CD4-positive, alpha-beta T cell (primary cell): ENCODE results near the gene CDYL2. TPM values are rescaled to one million over a fixed set of nuclear protein-coding genes. Genes with fewer than 3 reads are reported as not detected.

ENCODE experiments used
- ATAC-seq: fragments of 200-7000 bp; cut with Tn5 transposase; one replicate; pipeline ENCODE4 v1.10.0; 2022; ENCODE audit warnings: mild to moderate bottlenecking; ENCODE audit not compliant: poor library complexity
- CTCF ChIA-PET: fragments of 350-600 bp; sonication (Branson Sonifier 250); formaldehyde crosslinking; loops from one replicate; lab custom pipeline; 2021; ENCODE audit warnings: antibody characterized with exemption, inconsistent platforms; lab: Charles Lee
- POLR2A ChIA-PET: fragments of 350-600 bp; sonication (Branson Sonifier 250); formaldehyde crosslinking; loops from one replicate; lab custom pipeline; 2021; ENCODE audit warnings: antibody characterized with exemption, inconsistent platforms; lab: Charles Lee
- DNase-seq, 14 experiments: peaks; one replicate each; pipeline ENCODE4 v3.0.0-alpha.2; 2013 to 2020; ENCODE audit warnings: mixed read lengths in 2 of 14
- H3K27ac ChIP-seq, 2 donors: one replicate each; pipeline versions ENCODE4 v1.5.1 to v1.7.0; 2013; ENCODE audit warnings: low read length in 2 of 2, low read depth in 1 of 2, mild to moderate bottlenecking in 1 of 2
- H3K27me3 ChIP-seq, 2 experiments: 1 replicate in 1 of 2; 2 replicates in 1 of 2; pipeline versions ENCODE4 v1.6.1 to v1.7.0; 2013; ENCODE audit warnings: low read length in 2 of 2, control low read depth in 1 of 2, mild to moderate bottlenecking in 1 of 2, moderate library complexity in 1 of 2; ENCODE audit not compliant: insufficient read depth in 2 of 2, control insufficient read depth in 1 of 2
- H3K36me3 ChIP-seq: one replicate; pipeline ENCODE4 v1.6.1; 2013; ENCODE audit warnings: low read length, control low read depth; ENCODE audit not compliant: insufficient read depth
- H3K4me1 ChIP-seq: one replicate; pipeline ENCODE4 v1.6.1; 2013; ENCODE audit warnings: low read length, control low read depth; ENCODE audit not compliant: insufficient read depth
- H3K4me3 ChIP-seq: one replicate; pipeline ENCODE4 v1.5.1; 2013; ENCODE audit warnings: mild to moderate bottlenecking, low read length, moderate library complexity
- H3K9me3 ChIP-seq, 2 experiments: 1 replicate in 1 of 2; 2 replicates in 1 of 2; pipeline versions ENCODE4 v1.6.1 to v1.7.0; 2013; ENCODE audit warnings: low read length in 2 of 2, mild to moderate bottlenecking in 2 of 2, control low read depth in 1 of 2, moderate library complexity in 1 of 2; ENCODE audit not compliant: control insufficient read depth in 1 of 2, insufficient read depth in 1 of 2
- H3K27ac Mint-ChIP-seq: one replicate; pipeline ENCODE4 v1.8.0; 2020; ENCODE audit warnings: mixed read lengths
- H3K27me3 Mint-ChIP-seq: one replicate; pipeline ENCODE4 v1.8.0; 2021; ENCODE audit warnings: mixed read lengths
- H3K36me3 Mint-ChIP-seq: one replicate; pipeline ENCODE4 v1.8.0; 2021; ENCODE audit warnings: low read depth, mixed read lengths
- H3K4me1 Mint-ChIP-seq: one replicate; pipeline ENCODE4 v1.8.0; 2021; ENCODE audit warnings: low read depth, mixed read lengths
- H3K4me3 Mint-ChIP-seq: one replicate; pipeline ENCODE4 v1.8.0; 2020; ENCODE audit warnings: mild to moderate bottlenecking, mixed read lengths
- H3K9me3 Mint-ChIP-seq: one replicate; pipeline ENCODE4 v1.8.0; 2020; ENCODE audit warnings: mixed read lengths
- CTCF ChIP-seq: fragments of 200-600 bp; IDR thresholded peaks from one replicate; pipeline ENCODE4 v1.8.0; 2022; ENCODE audit warnings: antibody characterized with exemption, mild to moderate bottlenecking
- intact Hi-C, 2 experiments: fragments of 100-400 bp; cut with DNase I in 1 of 2; cut with micrococcal nuclease in 1 of 2; formaldehyde crosslinking; loops; one replicate each; pipeline versions ENCODE4 v1.15.1 to v1.9.0; 2023 to 2025; cut with DNase I, micrococcal nuclease
- total RNA-seq, 174 experiments: library from RNA in 2 of 174; stranded (reverse) in 2 of 174; gene quantifications; one replicate each; pipeline ENCODE4 v1.2.3 and lab custom pipeline; 2021 to 2026

CDYL2 gene
- total RNA-seq, 2 experiments from 2014 or later, result 14.3 to 15.8 TPM

GRCh38 chr16:80717611-80718010, 86.8 kb downstream of the CDYL2 start:
- Histone ChIP-seq H3K36me3 (no peaks in the 10 kb centered on the region), H3K4me1 (peaks cover 12% of the 10 kb centered on the region), H3K27me3 (no peaks in the 10 kb centered on the region), H3K9me3 (peaks cover 4% of the 10 kb centered on the region in 2 experiments), H3K4me3 (no peak overlapping the region), H3K27ac (no peak overlapping the region)
- Mint-ChIP-seq H3K27me3 (no peaks in the 10 kb centered on the region), H3K36me3 (no peaks in the 10 kb centered on the region), H3K4me3 (no peak overlapping the region), H3K4me1 (peaks cover 12% of the 10 kb centered on the region), H3K27ac (no peak overlapping the region), H3K9me3 (peaks cover 4% of the 10 kb centered on the region)
- CTCF ChIA-PET, result no interaction called here
- ATAC-seq (no peak), DNase-seq (no peak)
- TF ChIP-seq CTCF, result no peak
- intact Hi-C loops, result no loop called here
- POLR2A ChIA-PET, result no interaction called here

GRCh38 chr16:80716564-80717139, 87.7 kb downstream of the CDYL2 start:
- intact Hi-C loops, result no loop called here
- Mint-ChIP-seq H3K27ac (no peak overlapping the region), H3K27me3 (no peaks in the 10 kb centered on the region), H3K4me3 (no peak overlapping the region), H3K4me1 (peaks cover 12% of the 10 kb centered on the region), H3K9me3 (peaks cover 3% of the 10 kb centered on the region), H3K36me3 (no peaks in the 10 kb centered on the region)
- TF ChIP-seq CTCF, result no peak
- no peak overlapping the region for H3K27ac ChIP-seq
- DNase-seq (no peak), ATAC-seq (no peak)
- H3K4me3 ChIP-seq, result no peak overlapping the region
- peaks cover 0 to 4% of the 10 kb centered on the region in 2 experiments for H3K9me3 ChIP-seq
- peaks cover 12% of the 10 kb centered on the region for H3K4me1 ChIP-seq
- CTCF ChIA-PET, result no interaction called here
- POLR2A ChIA-PET, result no interaction called here
- H3K27me3 ChIP-seq, result no peaks in the 10 kb centered on the region
- no peaks in the 10 kb centered on the region for H3K36me3 ChIP-seq

GRCh38 chr16:80711406-80711805, 93.0 kb downstream of the CDYL2 start:
- H3K4me3 ChIP-seq, result no peak overlapping the region
- H3K4me3 Mint-ChIP-seq, result no peak overlapping the region
- ChIA-PET POLR2A (no interaction called here), CTCF (no interaction called here)
- peaks cover 0 to 4% of the 10 kb centered on the region in 2 experiments for H3K9me3 ChIP-seq
- no peak for TF ChIP-seq CTCF
- ATAC-seq, result no peak
- no peaks in the 10 kb centered on the region for H3K27me3 ChIP-seq
- DNase-seq, result no peak
- no peaks in the 10 kb centered on the region for H3K4me1 Mint-ChIP-seq
- H3K9me3 Mint-ChIP-seq, result peaks cover 5% of the 10 kb centered on the region
- H3K36me3 ChIP-seq, result no peaks in the 10 kb centered on the region
- H3K36me3 Mint-ChIP-seq, result no peaks in the 10 kb centered on the region
- intact Hi-C loops, result no loop called here
- H3K4me1 ChIP-seq, result no peaks in the 10 kb centered on the region
- no peak overlapping the region for H3K27ac ChIP-seq
- H3K27me3 Mint-ChIP-seq, result no peaks in the 10 kb centered on the region
- H3K27ac Mint-ChIP-seq, result no peak overlapping the region
